Hepatocyte (in vitro differentiated cells): ENCODE data around the gene NPNT. TPM values are rescaled to one million over a fixed set of nuclear protein-coding genes. Genes with fewer than 3 reads are reported as not detected.
A peak's percentile ranks its signal among the peaks of the same experiment; 100 is the strongest.

Experiments used
- DNase-seq: peaks from one replicate; pipeline ENCODE4 v3.0.0-alpha.2; 2016; ENCODE audit warnings: low spot score
- H2AFZ ChIP-seq: fragments of 200-600 bp; sonication (generic); 2 replicates; pipeline ENCODE4 v1.6.0; 2016; ENCODE audit warnings: antibody characterized with exemption, mild to moderate bottlenecking
- H3K27ac ChIP-seq: fragments of 200-600 bp; sonication (generic); 2 replicates; pipeline ENCODE4 v1.5.1; 2016; ENCODE audit warnings: mild to moderate bottlenecking
- H3K27me3 ChIP-seq: fragments of 200-600 bp; sonication (generic); 2 replicates; pipeline ENCODE4 v1.6.1; 2016
- H3K36me3 ChIP-seq: fragments of 200-600 bp; sonication (generic); replicated peaks from 2 replicates; pipeline ENCODE4 v1.5.1; 2016; ENCODE audit warnings: low read depth; ENCODE audit not compliant: insufficient read depth
- H3K4me1 ChIP-seq: fragments of 200-600 bp; sonication (generic); 2 replicates; pipeline ENCODE4 v1.5.1; 2016; ENCODE audit warnings: mild to moderate bottlenecking, moderate library complexity; ENCODE audit not compliant: insufficient read depth
- H3K4me2 ChIP-seq: fragments of 200-600 bp; sonication (generic); 2 replicates; pipeline ENCODE4 v1.6.0; 2016
- H3K4me3 ChIP-seq: fragments of 200-600 bp; sonication (generic); 2 replicates; pipeline ENCODE4 v1.5.1; 2016; ENCODE audit warnings: mild to moderate bottlenecking
- H3K79me2 ChIP-seq: fragments of 200-600 bp; sonication (generic); 2 replicates; pipeline ENCODE4 v1.6.0; 2017; ENCODE audit warnings: mild to moderate bottlenecking
- H3K9me2 ChIP-seq: fragments of 200-600 bp; sonication (generic); replicated peaks from 2 replicates; pipeline ENCODE4 v1.6.0; 2017; ENCODE audit warnings: mild to moderate bottlenecking; ENCODE audit not compliant: insufficient read depth
- H3K9me3 ChIP-seq: fragments of 200-600 bp; sonication (generic); 2 replicates; pipeline ENCODE4 v1.5.1; 2016; ENCODE audit warnings: low read depth, mild to moderate bottlenecking
- H4K20me1 ChIP-seq: fragments of 200-600 bp; sonication (generic); 2 replicates; pipeline ENCODE4 v1.6.0; 2016; ENCODE audit warnings: mild to moderate bottlenecking; ENCODE audit not compliant: insufficient read depth, poor library complexity, severe bottlenecking
- EZH2 ChIP-seq: fragments of 200-600 bp; sonication (generic); IDR thresholded peaks from 2 replicates; pipeline ENCODE4 v1.6.1; 2016; ENCODE audit warnings: antibody characterized with exemption, mild to moderate bottlenecking, borderline replicate concordance
- EZH2phosphoT487 ChIP-seq: fragments of 200-600 bp; sonication (generic); IDR thresholded peaks from one replicate; pipeline ENCODE4 v1.6.1; 2018; ENCODE audit warnings: antibody characterized with exemption, mild to moderate bottlenecking, low read depth, moderate library complexity; ENCODE audit not compliant: unreplicated experiment, severe bottlenecking
- WGBS: methylation state at CpG from one replicate; pipeline ENCODE4 v1.1.6; 2016; ENCODE audit warnings: low lambda C conversion rate; ENCODE audit errors: missing lambda C conversion rate; 5-methylcytosine and 5-hydroxymethylcytosine counted together
- polyA plus RNA-seq: library from polyadenylated mRNA; unstranded; fragments of >200 nt; fragmentation: Nextera tagmentation; extraction: Ambion mirVana; gene quantifications from 2 replicates; pipeline ENCODE4 v1.2.1, GENCODE V29; 2016
- total RNA-seq: library from RNA; depleted of rRNA; stranded (reverse); fragments of >200 nt; gene quantifications from 2 replicates; pipeline ENCODE4 v1.2.3, GENCODE V29; 2014
- TF ChIP-seq, protein P1 (sequence below): fragments of 200-600 bp; sonication (generic); IDR thresholded peaks from 2 replicates; pipeline ENCODE4 v1.5.1; 2016; ENCODE audit warnings: antibody characterized with exemption, mild to moderate bottlenecking; ENCODE audit not compliant: poor library complexity

Gene NPNT
- total and polyA plus RNA-seq, 2 experiments from 2014 or later = 228 to 231 TPM

DNA sequence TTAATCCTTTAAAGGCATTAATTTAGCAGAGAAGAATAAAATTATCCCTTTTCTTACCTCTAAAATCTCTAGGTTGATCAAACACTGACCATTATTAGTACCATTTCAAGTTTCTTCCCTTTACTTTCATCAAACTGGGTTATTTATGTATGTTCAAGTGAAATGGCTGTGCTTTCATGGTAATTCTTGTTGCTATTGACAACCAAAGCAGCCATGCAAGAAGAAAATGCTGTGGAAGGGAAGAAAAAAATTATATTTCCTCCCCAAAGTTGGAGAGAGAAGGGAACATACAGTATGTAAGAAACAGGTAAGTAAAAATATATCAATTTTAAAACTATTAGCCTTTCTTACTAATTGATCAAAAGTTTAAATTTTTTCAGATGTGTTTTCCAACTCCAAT, 16.2 kb downstream of the NPNT start:
- no peaks in the 10 kb centered on the region for H3K9me3 ChIP-seq
- H3K4me3 ChIP-seq = no peak overlapping the region
- H3K27me3 ChIP-seq = no peaks in the 10 kb centered on the region
- H4K20me1 ChIP-seq = no peaks in the 10 kb centered on the region
- DNase-seq = no peak
- H3K4me1 ChIP-seq = peaks cover 30% of the 10 kb centered on the region
- H3K27ac ChIP-seq = no peak overlapping the region
- no peaks in the 10 kb centered on the region for H3K9me2 ChIP-seq
- TF ChIP-seq, protein P1, sequence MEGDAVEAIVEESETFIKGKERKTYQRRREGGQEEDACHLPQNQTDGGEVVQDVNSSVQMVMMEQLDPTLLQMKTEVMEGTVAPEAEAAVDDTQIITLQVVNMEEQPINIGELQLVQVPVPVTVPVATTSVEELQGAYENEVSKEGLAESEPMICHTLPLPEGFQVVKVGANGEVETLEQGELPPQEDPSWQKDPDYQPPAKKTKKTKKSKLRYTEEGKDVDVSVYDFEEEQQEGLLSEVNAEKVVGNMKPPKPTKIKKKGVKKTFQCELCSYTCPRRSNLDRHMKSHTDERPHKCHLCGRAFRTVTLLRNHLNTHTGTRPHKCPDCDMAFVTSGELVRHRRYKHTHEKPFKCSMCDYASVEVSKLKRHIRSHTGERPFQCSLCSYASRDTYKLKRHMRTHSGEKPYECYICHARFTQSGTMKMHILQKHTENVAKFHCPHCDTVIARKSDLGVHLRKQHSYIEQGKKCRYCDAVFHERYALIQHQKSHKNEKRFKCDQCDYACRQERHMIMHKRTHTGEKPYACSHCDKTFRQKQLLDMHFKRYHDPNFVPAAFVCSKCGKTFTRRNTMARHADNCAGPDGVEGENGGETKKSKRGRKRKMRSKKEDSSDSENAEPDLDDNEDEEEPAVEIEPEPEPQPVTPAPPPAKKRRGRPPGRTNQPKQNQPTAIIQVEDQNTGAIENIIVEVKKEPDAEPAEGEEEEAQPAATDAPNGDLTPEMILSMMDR = no peak
- TF ChIP-seq EZH2 = no peak
- no peak for TF ChIP-seq EZH2phosphoT487
- no peak overlapping the region for H2AFZ ChIP-seq
- H3K79me2 ChIP-seq = no peaks in the 10 kb centered on the region
- no peak overlapping the region for H3K4me2 ChIP-seq
- H3K36me3 ChIP-seq = no peaks in the 10 kb centered on the region

DNA sequence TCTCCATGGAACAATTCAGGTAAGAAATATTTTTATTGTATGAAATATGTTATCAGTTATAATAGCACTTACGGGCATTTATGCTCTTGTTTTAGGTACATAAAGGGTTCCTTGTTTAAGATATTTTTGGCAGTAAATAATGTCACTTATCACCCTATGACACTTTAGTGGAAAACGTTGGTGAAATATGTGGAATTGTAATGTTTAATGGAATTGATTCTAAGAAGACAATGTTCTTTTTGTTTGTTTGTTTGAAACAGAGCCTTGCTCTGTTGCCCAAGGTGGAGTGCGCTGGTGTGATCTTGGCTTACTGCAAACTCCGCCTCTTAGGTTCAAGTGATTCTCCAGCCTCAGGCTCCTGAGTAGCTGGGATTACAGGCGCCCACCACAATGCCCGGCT, 17.4 kb downstream of the NPNT start:
- WGBS = 89% methylated on average over 6 of the region's 6 CpGs
- H3K27ac ChIP-seq = no peak overlapping the region

DNA sequence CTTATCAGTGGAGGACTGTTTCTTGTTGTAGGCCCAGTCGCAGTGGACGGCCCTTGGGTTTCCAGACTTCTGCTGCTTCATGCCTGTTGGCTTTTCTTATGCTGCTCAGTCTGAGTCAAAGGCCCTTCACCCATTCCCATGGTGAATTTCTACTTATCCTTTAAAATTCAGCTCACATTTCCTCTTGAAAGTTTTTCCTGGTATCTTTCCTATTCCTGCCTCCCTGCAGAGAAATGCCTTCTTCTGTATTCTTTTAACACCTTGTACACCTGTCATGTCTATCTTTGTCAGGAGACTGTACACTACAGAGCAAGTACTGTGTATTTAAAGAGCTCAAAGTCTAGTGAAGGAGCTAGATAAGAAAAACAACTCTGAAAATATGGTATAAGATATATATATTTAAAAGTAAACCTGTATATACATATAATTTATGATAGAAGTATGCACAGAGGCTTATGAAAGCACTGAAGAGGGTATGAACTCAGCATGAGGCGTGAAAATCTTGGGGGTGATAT, 22.0 kb downstream of the NPNT start:
- Histone ChIP-seq H4K20me1 (no peaks in the 10 kb centered on the region), H3K4me3 (no peak overlapping the region), H3K27me3 (no peaks in the 10 kb centered on the region), H2AFZ (no peak overlapping the region), H3K79me2 (no peaks in the 10 kb centered on the region), H3K4me1 (peaks cover 35% of the 10 kb centered on the region), H3K27ac (peak overlapping the region; percentile 70), H3K9me2 (no peaks in the 10 kb centered on the region), H3K36me3 (no peaks in the 10 kb centered on the region), H3K4me2 (no peak overlapping the region), H3K9me3 (no peaks in the 10 kb centered on the region)
- WGBS = 78% methylated on average over 3 of the region's 3 CpGs
- DNase-seq = no peak
- TF ChIP-seq, protein P1 = no peak
- no peak for TF ChIP-seq EZH2phosphoT487
- TF ChIP-seq EZH2 = no peak

More for the DNA sequence above, 17.4 kb downstream of the NPNT start:
- H3K36me3 ChIP-seq = no peaks in the 10 kb centered on the region
- H2AFZ ChIP-seq = no peak overlapping the region
- peaks cover 41% of the 10 kb centered on the region for H3K4me1 ChIP-seq
- H3K79me2 ChIP-seq = no peaks in the 10 kb centered on the region
- no peaks in the 10 kb centered on the region for H3K27me3 ChIP-seq
- TF ChIP-seq EZH2phosphoT487 (no peak), EZH2 (no peak)
- TF ChIP-seq, protein P1 = no peak
- no peaks in the 10 kb centered on the region for H3K9me2 ChIP-seq
- DNase-seq = no peak
- no peak overlapping the region for H3K4me3 ChIP-seq
- H3K4me2 ChIP-seq = no peak overlapping the region
- H3K9me3 ChIP-seq = no peaks in the 10 kb centered on the region
- no peaks in the 10 kb centered on the region for H4K20me1 ChIP-seq

DNA sequence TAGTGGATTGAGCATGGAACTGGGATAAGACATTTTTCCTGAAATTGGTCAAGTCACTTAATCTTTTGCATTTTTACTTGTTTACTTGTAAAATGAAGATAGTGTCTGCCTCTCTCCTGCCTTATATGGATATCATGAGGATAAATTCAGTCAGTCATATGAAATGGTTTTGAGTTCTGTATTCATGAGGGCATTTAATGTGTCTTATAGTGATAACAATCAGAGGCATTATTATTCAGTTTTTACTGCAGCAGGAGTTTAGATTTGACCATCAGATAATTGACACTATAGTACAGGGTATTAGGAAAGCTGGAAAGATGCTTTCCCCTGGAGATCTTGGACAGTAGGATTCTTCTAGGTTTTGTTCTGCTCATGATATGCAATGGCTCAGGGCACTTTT, 26.0 kb downstream of the NPNT start:
- Histone ChIP-seq H3K27me3 (no peaks in the 10 kb centered on the region), H3K27ac (no peak overlapping the region), H2AFZ (no peak overlapping the region), H3K79me2 (no peaks in the 10 kb centered on the region), H3K4me3 (no peak overlapping the region), H3K36me3 (no peaks in the 10 kb centered on the region), H3K9me2 (no peaks in the 10 kb centered on the region), H3K4me2 (no peak overlapping the region), H3K4me1 (peaks cover 49% of the 10 kb centered on the region), H3K9me3 (no peaks in the 10 kb centered on the region), H4K20me1 (no peaks in the 10 kb centered on the region)
- no peak for DNase-seq
- TF ChIP-seq, protein P1 = no peak
- no peak for TF ChIP-seq EZH2phosphoT487
- no peak for TF ChIP-seq EZH2
